HepG2 (cell line): ENCODE measurements around the gene RPL38.

Experiments used
- CTCF ChIP-seq: sonication (generic); formaldehyde crosslinking; IDR thresholded peaks from 2 replicates; pipeline ENCODE4 v1.5.0; 2020; ENCODE audit warnings: mild to moderate bottlenecking, missing genetic modification reagents, moderate library complexity
- DNMT1 ChIP-seq: sonication (generic); formaldehyde crosslinking; IDR thresholded peaks from 2 replicates; pipeline ENCODE4 v1.5.1; 2020; ENCODE audit warnings: mild to moderate bottlenecking, missing genetic modification reagents
- EZH2 ChIP-seq: conservative IDR thresholded peaks from 2 replicates; pipeline ENCODE4 v1.6.1; 2012; ENCODE audit warnings: mild to moderate bottlenecking, low read depth, low read length, moderate library complexity
- FOXK2 ChIP-seq: fragments of 450-650 bp; IDR thresholded peaks from 2 replicates; pipeline ENCODE4 v1.6.1; 2016
- HMG20A ChIP-seq: IDR thresholded peaks from 2 replicates; pipeline ENCODE4 v1.6.1; 2016; ENCODE audit warnings: borderline replicate concordance
- POLR2A ChIP-seq, 2 experiments: IDR thresholded peaks; 2 replicates each; pipeline ENCODE4 v1.6.1; 2011; ENCODE audit warnings: low read depth in 2 of 2, low read length in 2 of 2, mild to moderate bottlenecking in 1 of 2, moderate library complexity in 1 of 2; ENCODE audit not compliant: insufficient read depth in 1 of 2
- PRDM15 ChIP-seq: sonication (generic); formaldehyde crosslinking; IDR thresholded peaks from 2 replicates; pipeline ENCODE4 v1.4.0; 2020; ENCODE audit warnings: missing genetic modification reagents
- RFX5 ChIP-seq: IDR thresholded peaks from 2 replicates; pipeline ENCODE4 v1.6.1; 2011; ENCODE audit warnings: low read depth, low read length, improper control_type of control experiment
- RXRA ChIP-seq: sonication (generic); formaldehyde crosslinking; IDR thresholded peaks from 2 replicates; pipeline ENCODE4 v1.5.1; 2020; ENCODE audit warnings: missing genetic modification reagents
- SRSF1 ChIP-seq: fragments of 200-400 bp; formaldehyde crosslinking; optimal IDR thresholded peaks from 2 replicates; pipeline ENCODE3; 2017; ENCODE audit warnings: mild to moderate bottlenecking, low read depth, low read length, moderate library complexity
- ZFX ChIP-seq: sonication (generic); formaldehyde crosslinking; IDR thresholded peaks from 2 replicates; pipeline ENCODE4 v1.4.0; 2020; ENCODE audit warnings: mild to moderate bottlenecking, low read depth, missing genetic modification reagents, moderate library complexity
- ZNF274 ChIP-seq: sonication (generic); formaldehyde crosslinking; IDR thresholded peaks from 2 replicates; pipeline ENCODE4 v1.5.1; 2020; ENCODE audit warnings: mild to moderate bottlenecking, missing genetic modification reagents
- ZNF704 ChIP-seq: sonication (generic); formaldehyde crosslinking; IDR thresholded peaks from 2 replicates; pipeline ENCODE4 v1.8.1; 2023; ENCODE audit warnings: mild to moderate bottlenecking, inconsistent platforms, moderate library complexity, missing genetic modification reagents, borderline replicate concordance

GRCh38 chr17:74257311-74257710 lies 53.8 kb downstream of the RPL38 start:
- no peak for TF ChIP-seq ZFX
- TF ChIP-seq EZH2, result no peak
- TF ChIP-seq FOXK2, result no peak
- TF ChIP-seq CTCF (CRISPR knock-in tag), result no peak
- TF ChIP-seq SRSF1, result no peak
- TF ChIP-seq DNMT1, result no peak
- no peak for TF ChIP-seq HMG20A (CRISPR knock-in tag)
- no peak for TF ChIP-seq POLR2A (IDR thresholded peaks at IDR 0.05; ENCODE audit: insufficient read depth in 1 of 2, low read depth in 2 of 2, low read length in 2 of 2)
- no peak for TF ChIP-seq RXRA (CRISPR knock-in tag)
- no peak for TF ChIP-seq RFX5
- TF ChIP-seq ZNF704 (CRISPR knock-in tag), result no peak
- TF ChIP-seq ZNF274 (CRISPR knock-in tag), result no peak
- TF ChIP-seq PRDM15 (CRISPR knock-in tag), result no peak
